ENCODE data around the gene AQP9. TPM values are rescaled to one million over a fixed set of nuclear protein-coding genes. Genes with fewer than 3 reads are reported as not detected.

AQP9 gene
- total RNA-seq, 4 donors from 2014 or later: 2.1 to 119 (median 3.5) TPM

DNA sequence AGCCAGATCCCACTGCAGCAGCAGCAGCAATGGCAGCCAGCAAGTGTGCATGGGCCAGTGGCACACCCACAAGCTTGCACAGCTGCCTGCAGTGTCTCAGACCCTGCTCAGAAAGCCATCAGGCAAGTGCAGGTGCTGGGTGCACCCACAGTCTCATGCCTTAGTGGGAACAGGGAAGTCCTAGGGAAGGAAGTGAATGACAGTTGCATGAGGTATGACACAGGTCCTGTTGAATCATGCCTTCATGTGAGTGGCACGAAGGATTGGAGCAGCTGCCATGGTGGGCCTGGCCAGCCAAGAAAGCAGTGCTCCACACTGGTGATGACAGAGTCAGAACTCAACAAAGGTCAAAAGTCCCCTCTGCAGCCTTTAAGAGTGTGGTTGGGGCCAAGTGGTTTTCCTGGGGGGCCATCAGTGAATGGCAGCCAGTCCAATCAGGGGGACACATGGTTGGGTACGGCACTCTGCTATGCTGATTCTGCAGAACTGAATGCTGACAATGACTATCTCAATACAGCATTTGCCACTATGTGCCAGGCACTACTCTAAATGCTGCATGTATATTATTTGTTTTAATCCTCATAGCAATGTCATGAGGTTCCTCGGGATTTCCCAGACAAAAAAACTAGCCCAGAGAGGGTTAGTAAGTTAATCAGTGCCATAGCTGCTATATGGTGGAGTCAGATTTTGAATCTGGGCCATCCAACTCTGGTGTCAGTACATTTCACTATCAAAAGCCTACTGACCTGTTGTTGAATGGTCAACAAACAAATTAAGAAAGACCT lies 94.3 kb downstream of the AQP9 start:
- TF ChIP-seq, protein P1, sequence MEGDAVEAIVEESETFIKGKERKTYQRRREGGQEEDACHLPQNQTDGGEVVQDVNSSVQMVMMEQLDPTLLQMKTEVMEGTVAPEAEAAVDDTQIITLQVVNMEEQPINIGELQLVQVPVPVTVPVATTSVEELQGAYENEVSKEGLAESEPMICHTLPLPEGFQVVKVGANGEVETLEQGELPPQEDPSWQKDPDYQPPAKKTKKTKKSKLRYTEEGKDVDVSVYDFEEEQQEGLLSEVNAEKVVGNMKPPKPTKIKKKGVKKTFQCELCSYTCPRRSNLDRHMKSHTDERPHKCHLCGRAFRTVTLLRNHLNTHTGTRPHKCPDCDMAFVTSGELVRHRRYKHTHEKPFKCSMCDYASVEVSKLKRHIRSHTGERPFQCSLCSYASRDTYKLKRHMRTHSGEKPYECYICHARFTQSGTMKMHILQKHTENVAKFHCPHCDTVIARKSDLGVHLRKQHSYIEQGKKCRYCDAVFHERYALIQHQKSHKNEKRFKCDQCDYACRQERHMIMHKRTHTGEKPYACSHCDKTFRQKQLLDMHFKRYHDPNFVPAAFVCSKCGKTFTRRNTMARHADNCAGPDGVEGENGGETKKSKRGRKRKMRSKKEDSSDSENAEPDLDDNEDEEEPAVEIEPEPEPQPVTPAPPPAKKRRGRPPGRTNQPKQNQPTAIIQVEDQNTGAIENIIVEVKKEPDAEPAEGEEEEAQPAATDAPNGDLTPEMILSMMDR (IDR thresholded peaks at IDR 0.05; ENCODE audit: low read depth): no peak

DNA sequence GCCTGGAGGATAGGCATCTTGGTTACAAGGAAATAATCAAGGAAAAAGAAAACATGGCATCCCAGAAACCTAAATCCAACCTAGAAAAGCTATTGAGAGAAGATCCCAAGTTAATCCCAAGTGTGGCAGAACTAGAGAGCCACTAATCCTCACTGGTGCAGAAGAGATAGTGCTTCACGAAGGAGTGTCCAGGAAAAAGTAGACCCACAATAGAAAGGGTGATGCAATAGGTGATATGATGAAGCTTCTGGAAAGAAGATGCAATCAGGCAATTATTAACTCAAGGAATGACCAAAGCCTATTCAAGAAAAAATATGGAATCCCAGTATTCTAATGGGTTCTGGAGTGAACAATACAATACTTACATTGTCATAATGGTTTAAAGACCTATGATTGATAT lies 95.2 kb downstream of the AQP9 start:
- TF ChIP-seq, protein P1 (IDR thresholded peaks at IDR 0.05; ENCODE audit: low read depth): no peak

Small RNA genes within 50 kb of the gene (small RNA-seq; reads per million reads assigned to genes)
- not detected for gene MTCO3P23

Other genes with a start within 250 kb of the AQP9 start
- gene ALDH1A2, start 72.7 kb upstream of the AQP9 start, total RNA-seq: 10 to 100 TPM in 2 of 4 donors, 1 to 10 TPM in 2; 7.5 to 16.5 (median 11.5) TPM